ENCODE results near the gene IER5L.

DNA sequence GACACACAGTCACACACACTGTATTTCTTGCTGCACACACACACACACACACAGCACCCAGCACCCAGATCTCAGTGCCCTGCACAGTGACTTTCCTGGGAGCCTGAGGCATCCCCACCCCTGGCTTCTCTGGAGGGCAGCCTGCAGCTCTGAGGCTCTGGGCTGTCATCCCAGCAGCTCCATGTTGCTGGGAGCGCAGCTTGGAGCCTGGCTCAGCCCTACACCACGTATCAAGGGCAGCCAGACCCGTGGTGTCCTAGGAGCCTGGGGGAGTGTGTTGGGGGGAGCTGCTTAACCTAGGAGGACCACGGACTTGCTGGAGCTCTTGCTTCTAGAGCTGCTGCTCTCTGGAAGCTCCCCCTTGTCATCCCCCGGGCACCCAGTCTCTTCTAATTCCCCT lies 5.2 kb downstream of the IER5L start:
- TF ChIP-seq POLR2A (IDR thresholded peaks at IDR 0.05) (no peak), CTCF (IDR thresholded peaks at IDR 0.05) (no peak), EP300 (IDR thresholded peaks at IDR 0.05) (no peak)

Measured in ovary (tissue), 3 donors.